Cardiac fibroblast (primary cell): ENCODE data around the gene UBTD1.

Experiments used
- DNase-seq, 2 donors: peaks; one replicate each; pipeline versions ENCODE4 v3.0.0 to v3.0.0-alpha.2; 2010; ENCODE audit warnings: low read depth in 2 of 2
- H3K4me3 ChIP-seq, 2 donors: replicated peaks in 1 of 2; 1 replicate in 1 of 2; 2 replicates in 1 of 2; pipeline ENCODE4 v1.5.1; 2011; ENCODE audit warnings: low read depth in 2 of 2, low read length in 2 of 2, mild to moderate bottlenecking in 2 of 2, moderate library complexity in 1 of 2
- TF ChIP-seq, protein P1 (sequence below): IDR thresholded peaks from one replicate; pipeline ENCODE4 v1.5.1; 2011; ENCODE audit warnings: low read depth, mild to moderate bottlenecking, low read length, inconsistent platforms

UBTD1 gene

DNA sequence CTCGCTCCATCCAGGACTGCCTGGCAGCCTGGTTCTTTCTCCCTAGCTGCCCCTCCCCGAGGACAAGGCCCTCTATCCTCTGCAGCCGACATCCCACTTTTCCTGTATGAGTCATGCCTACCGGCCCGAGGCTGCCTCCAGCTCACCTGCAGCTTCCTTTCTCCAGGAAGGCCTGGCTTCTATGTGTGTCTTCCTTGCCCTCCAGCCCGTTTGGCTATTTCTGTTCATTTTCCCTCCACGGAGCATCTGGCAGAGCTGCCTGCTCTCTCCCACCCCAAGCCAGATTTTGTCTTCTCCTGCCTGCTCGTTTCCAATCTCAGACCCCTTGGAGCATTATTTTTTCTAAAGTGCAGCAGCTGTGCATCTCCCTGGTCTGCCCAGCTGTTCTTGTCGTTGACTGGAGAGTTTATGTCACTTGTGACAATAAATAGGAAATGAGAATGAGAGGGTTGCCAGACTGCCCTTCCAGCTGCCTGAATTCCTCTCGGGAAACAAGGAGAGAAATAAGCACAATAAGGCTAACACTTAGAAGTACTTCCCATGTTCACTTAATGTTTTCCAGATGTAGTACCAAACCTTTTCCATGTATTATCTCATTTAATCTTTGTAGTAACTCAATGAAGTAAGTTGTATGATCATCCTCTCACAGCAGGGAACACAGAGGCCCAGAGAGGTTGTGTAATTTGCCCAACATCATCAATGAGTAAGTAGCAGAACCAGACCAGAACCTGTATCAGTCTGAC, 19.7 kb downstream of the UBTD1 start:
- DNase-seq = peak in 1 of 2 donors; percentile 68
- TF ChIP-seq, protein P1, sequence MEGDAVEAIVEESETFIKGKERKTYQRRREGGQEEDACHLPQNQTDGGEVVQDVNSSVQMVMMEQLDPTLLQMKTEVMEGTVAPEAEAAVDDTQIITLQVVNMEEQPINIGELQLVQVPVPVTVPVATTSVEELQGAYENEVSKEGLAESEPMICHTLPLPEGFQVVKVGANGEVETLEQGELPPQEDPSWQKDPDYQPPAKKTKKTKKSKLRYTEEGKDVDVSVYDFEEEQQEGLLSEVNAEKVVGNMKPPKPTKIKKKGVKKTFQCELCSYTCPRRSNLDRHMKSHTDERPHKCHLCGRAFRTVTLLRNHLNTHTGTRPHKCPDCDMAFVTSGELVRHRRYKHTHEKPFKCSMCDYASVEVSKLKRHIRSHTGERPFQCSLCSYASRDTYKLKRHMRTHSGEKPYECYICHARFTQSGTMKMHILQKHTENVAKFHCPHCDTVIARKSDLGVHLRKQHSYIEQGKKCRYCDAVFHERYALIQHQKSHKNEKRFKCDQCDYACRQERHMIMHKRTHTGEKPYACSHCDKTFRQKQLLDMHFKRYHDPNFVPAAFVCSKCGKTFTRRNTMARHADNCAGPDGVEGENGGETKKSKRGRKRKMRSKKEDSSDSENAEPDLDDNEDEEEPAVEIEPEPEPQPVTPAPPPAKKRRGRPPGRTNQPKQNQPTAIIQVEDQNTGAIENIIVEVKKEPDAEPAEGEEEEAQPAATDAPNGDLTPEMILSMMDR = no peak

DNA sequence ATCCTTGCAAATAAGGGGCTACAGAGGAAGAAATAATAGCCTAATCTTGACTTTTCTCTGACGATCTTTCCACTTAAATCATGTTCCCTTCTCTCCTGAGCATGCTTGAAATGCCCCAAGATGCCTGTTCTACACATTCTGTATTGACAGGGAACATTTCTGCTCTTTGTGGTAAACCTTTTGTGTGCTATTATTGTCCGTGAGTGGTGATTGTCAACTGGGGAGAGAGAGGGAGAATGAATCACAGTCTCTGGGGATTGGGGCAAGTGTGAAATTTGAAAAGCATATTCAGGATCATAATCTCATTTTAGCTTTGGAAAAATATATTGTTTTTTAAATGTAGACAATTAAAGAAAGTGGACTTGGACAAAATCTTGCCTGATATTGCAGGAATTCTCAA, 20.6 kb downstream of the UBTD1 start:
- DNase-seq = peak in 1 of 2 donors; percentile 76
- TF ChIP-seq, protein P1 = no peak
- H3K4me3 ChIP-seq = no peak overlapping the region

More for the DNA sequence above, 19.7 kb downstream of the UBTD1 start:
- no peak overlapping the region for H3K4me3 ChIP-seq

DNA sequence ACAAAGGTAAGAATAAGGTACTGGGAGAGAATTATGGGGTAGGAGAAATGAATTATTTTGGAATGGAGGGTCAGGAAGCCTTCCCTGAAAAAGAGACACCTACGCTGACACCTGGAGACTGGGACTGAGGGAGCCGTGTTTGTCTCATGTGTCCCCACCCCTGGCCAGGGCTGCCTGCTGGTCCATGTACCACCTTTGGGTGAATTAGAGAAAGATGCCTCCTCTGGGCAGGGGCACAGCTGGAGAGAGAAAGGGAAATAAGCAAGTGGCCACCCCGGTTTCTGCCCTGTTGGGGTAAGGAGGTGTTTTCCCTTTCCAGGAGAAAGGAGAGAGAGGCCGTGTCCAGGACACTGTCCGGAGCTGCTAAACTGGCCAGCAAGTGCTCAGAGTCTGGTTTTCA, 21.8 kb downstream of the UBTD1 start:
- DNase-seq = no peak
- TF ChIP-seq, protein P1 = no peak
- H3K4me3 ChIP-seq = no peak overlapping the region

DNA sequence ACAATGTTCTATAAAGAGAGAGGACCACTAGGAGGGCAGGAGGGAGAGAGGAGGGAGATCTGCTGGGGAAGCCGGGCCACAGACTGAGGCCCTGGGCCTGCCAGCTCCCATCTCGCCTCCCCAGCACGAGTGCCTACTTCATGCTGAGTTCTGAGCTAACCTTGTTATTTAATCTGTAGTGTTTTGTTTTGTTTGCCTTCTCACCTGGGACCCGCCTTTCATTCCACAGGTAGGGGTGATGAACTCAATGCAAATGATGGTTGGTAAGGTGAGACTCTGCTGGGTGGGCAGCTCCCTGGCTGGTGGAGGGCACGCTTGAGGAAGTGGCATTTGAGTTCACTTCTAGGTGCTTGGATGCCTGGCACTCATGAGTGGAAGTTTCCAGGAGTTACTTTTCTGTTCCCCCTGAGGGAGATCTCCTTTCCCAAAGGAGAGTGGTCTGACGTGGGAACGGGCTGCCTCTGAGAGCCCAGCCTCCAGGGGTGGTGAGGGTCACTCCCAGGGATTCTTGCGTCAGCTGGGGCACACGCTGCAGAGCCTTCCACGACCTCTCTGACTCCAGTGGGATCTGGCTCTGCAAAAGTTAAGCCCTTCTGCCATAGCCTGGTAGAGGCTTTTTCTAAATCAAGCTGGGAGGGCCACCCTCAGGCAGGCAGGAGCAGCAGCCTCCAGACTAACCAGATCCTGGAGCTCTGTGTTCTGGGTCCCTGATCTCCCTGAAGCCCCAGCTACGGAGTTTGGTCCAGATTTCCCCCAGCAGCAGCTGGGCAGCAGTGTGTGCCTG, 22.4 kb downstream of the UBTD1 start:
- no peak overlapping the region for H3K4me3 ChIP-seq
- no peak for DNase-seq
- TF ChIP-seq, protein P1 = no peak

DNA sequence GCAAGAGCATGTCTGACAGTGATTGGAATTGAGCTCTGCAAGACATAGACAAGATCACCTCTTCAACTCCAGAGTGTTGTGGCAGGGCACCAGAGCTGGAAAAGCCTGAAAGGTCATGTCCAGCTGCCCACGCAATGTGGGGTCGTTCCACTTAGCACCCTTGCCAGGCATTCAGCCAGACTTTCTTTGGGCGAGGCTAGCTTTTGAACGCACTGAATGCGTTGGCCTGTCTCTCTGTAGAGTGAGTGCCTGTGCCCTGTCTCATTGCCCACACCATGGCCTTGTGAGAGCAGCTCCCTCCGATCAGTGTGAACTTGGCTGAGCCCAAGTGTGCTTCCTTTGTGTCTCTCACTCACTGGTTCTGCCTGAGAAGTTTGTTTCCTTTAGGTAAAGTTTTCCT, 23.3 kb downstream of the UBTD1 start:
- no peak for DNase-seq

DNA sequence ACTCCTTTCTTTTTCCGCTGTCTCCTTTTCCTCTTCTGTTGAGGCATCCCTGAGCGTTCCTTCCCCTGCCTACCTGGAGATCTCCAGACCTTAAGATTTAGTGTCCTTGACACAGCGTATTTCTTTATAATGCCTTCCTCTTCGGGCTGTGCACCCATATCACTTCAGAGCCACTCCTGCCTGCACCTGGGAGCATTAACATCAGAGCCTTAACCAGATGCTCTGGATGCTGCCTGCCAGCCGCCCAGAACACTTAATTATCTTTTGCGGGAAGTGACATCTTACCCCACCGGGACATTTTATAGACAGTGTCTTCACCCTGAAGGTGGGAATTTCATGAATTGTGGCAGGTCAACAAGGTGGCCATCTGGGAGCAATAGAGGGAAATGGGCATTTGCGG, 24.2 kb downstream of the UBTD1 start:
- DNase-seq = no peak
- TF ChIP-seq, protein P1 = no peak
- H3K4me3 ChIP-seq = no peak overlapping the region

More for the DNA sequence above, 23.3 kb downstream of the UBTD1 start:
- no peak overlapping the region for H3K4me3 ChIP-seq
- TF ChIP-seq, protein P1 = no peak
